DND-41 (cell line): ENCODE data around the gene INPP5B.

Experiments used
- ATAC-seq: fragments of 200-7000 bp; cut with Tn5 transposase; 3 replicates; pipeline ENCODE4 v1.9.1; 2021; ENCODE audit warnings: low read depth; ENCODE audit not compliant: insufficient read depth
- DNase-seq: peaks from one replicate; pipeline ENCODE4 v3.0.0-alpha.2; 2020
- H2AFZ ChIP-seq: 2 replicates; pipeline ENCODE4 v1.6.0; 2012; ENCODE audit warnings: low read depth, low read length
- H3K27ac ChIP-seq: 2 replicates; pipeline ENCODE4 v1.5.1; 2012; ENCODE audit warnings: low read length, inconsistent platforms
- H3K27me3 ChIP-seq: fragments of 200-600 bp; sonication (generic); 2 replicates; pipeline ENCODE4 v1.6.0; 2012; ENCODE audit warnings: low read length, mild to moderate bottlenecking, inconsistent platforms; ENCODE audit not compliant: insufficient read depth, poor library complexity
- H3K36me3 ChIP-seq: 2 replicates; pipeline ENCODE4 v1.5.1; 2012; ENCODE audit warnings: low read length, inconsistent platforms; ENCODE audit not compliant: insufficient read depth
- H3K4me1 ChIP-seq: 2 replicates; pipeline ENCODE4 v1.5.1; 2012; ENCODE audit warnings: mild to moderate bottlenecking, low read length; ENCODE audit not compliant: insufficient read depth
- H3K4me2 ChIP-seq: 2 replicates; pipeline ENCODE4 v1.6.0; 2012; ENCODE audit warnings: mild to moderate bottlenecking, moderate library complexity, low read length, inconsistent platforms; ENCODE audit not compliant: insufficient read depth
- H3K4me3 ChIP-seq, 2 experiments: fragments of 200-600 bp in 1 of 2; shearing (Covaris generic) in 1 of 2; 2 replicates each; pipeline ENCODE4 v1.5.1; 2012 to 2016; ENCODE audit warnings: inconsistent platforms in 2 of 2, low read length in 2 of 2, mild to moderate bottlenecking in 2 of 2, low read depth in 1 of 2, moderate library complexity in 1 of 2
- H3K79me2 ChIP-seq: 2 replicates; pipeline ENCODE4 v1.6.0; 2012; ENCODE audit warnings: low read length, inconsistent platforms; ENCODE audit not compliant: insufficient read depth
- H3K9ac ChIP-seq: 2 replicates; pipeline ENCODE4 v1.6.0; 2012; ENCODE audit warnings: low read depth, mild to moderate bottlenecking, inconsistent platforms, low read length, moderate library complexity
- H3K9me3 ChIP-seq: 2 replicates; pipeline ENCODE4 v1.5.1; 2012; ENCODE audit warnings: low read length, moderate library complexity, mild to moderate bottlenecking, inconsistent platforms; ENCODE audit not compliant: insufficient read depth, severe bottlenecking
- H4K20me1 ChIP-seq: 2 replicates; pipeline ENCODE4 v1.6.0; 2012; ENCODE audit warnings: low read length; ENCODE audit not compliant: insufficient read depth
- EZH2 ChIP-seq: IDR thresholded peaks from 3 replicates; pipeline ENCODE4 v1.6.1; 2012; ENCODE audit warnings: borderline replicate concordance, low read depth, mild to moderate bottlenecking, moderate library complexity, low read length, inconsistent platforms; ENCODE audit not compliant: severe bottlenecking
- TF ChIP-seq, protein P1 (sequence below): IDR thresholded peaks from 2 replicates; pipeline ENCODE4 v1.5.1; 2012; ENCODE audit warnings: borderline replicate concordance, low read length, moderate library complexity, mild to moderate bottlenecking; ENCODE audit not compliant: poor library complexity, severe bottlenecking; ENCODE audit errors: extremely low read depth

The INPP5B gene

DNA sequence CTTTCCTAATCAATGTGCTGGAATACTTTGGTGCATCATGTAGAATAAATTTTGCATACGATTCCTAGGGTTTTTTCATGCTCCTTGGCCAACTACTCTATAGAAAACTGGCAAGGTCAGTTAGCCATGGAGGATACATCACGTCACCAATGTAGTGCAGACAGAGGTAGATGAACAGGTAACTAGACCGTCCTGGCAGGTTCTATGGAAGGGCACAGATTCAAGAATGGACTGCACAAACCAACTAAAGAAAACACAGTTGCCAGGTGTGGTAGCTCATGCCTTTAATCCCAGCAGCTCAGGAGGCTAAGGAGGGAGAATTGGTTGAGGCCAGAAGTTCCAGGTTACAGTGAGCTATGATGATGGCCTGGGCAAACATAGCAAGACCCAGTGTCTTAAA is 97.4 kb downstream of the INPP5B start:
- peaks cover 17% of the 10 kb centered on the region; the same call in 1 of the 2 replicates for H4K20me1 ChIP-seq
- ATAC-seq = no peak
- H3K27ac ChIP-seq = no peak overlapping the region
- no peak overlapping the region for H3K4me3 ChIP-seq
- no peak for DNase-seq
- H3K4me2 ChIP-seq = no peak overlapping the region
- no peak overlapping the region for H2AFZ ChIP-seq
- H3K27me3 ChIP-seq = no peaks in the 10 kb centered on the region
- H3K9me3 ChIP-seq = no peaks in the 10 kb centered on the region
- peaks cover 92% of the 10 kb centered on the region for H3K79me2 ChIP-seq
- H3K4me1 ChIP-seq = peaks cover 14% of the 10 kb centered on the region; the same call in 1 of the 2 replicates
- H3K9ac ChIP-seq = no peak overlapping the region
- H3K36me3 ChIP-seq = peaks cover 15% of the 10 kb centered on the region; the same call in 1 of the 2 replicates
- TF ChIP-seq, protein P1, sequence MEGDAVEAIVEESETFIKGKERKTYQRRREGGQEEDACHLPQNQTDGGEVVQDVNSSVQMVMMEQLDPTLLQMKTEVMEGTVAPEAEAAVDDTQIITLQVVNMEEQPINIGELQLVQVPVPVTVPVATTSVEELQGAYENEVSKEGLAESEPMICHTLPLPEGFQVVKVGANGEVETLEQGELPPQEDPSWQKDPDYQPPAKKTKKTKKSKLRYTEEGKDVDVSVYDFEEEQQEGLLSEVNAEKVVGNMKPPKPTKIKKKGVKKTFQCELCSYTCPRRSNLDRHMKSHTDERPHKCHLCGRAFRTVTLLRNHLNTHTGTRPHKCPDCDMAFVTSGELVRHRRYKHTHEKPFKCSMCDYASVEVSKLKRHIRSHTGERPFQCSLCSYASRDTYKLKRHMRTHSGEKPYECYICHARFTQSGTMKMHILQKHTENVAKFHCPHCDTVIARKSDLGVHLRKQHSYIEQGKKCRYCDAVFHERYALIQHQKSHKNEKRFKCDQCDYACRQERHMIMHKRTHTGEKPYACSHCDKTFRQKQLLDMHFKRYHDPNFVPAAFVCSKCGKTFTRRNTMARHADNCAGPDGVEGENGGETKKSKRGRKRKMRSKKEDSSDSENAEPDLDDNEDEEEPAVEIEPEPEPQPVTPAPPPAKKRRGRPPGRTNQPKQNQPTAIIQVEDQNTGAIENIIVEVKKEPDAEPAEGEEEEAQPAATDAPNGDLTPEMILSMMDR = no peak
- TF ChIP-seq EZH2 = no peak

DNA sequence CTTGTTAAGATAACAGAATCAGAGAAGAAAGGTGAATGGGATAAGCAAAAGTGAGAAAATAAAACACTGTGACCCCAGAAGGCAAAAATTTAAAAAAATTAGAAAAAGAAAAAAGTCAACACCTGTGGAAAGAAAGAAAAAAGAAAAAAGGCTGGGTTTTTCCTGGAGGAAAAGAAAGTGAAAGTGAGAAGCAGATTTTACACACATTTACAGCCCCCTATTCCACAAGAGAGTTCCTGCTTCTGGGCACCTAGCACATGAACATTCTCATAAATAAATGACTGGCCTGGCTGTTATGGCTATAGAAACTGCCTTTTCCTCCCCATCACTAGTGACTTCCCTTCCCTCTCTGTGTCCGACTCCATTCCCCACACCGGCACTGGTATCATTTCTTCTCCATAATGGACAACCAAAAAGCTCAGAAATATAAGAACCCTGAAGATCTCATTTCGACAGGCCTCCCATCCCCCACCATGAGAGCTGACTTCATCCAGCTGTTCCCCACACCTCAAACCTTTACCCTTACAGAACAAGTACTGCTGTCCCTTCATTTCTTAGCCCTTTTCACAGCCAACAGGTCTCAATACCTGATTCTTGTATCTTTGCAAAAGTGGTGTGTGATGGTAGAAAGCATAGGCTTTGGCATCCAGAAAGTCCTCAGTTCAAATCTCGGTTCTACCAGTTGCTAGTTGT is 100.1 kb downstream of the INPP5B start:
- TF ChIP-seq, protein P1 = no peak
- no peak for TF ChIP-seq EZH2
- H3K27ac ChIP-seq = no peak overlapping the region
- H4K20me1 ChIP-seq = peaks cover 10% of the 10 kb centered on the region; the same call in 1 of the 2 replicates
- peaks cover 11% of the 10 kb centered on the region; the same call in 1 of the 2 replicates for H3K4me1 ChIP-seq
- H3K79me2 ChIP-seq = peaks cover 81% of the 10 kb centered on the region
- H3K36me3 ChIP-seq = peaks cover 3% of the 10 kb centered on the region; the same call in 1 of the 2 replicates
- DNase-seq (no peak), ATAC-seq (0 out of 3 replicates have a peak, but pooled peaks have one; percentile 42)
- H3K27me3 ChIP-seq = no peaks in the 10 kb centered on the region
- H3K9me3 ChIP-seq = no peaks in the 10 kb centered on the region
- H2AFZ ChIP-seq = no peak overlapping the region
- H3K4me3 ChIP-seq = no peak overlapping the region
- peak overlapping the region; percentile 29; the same call in 1 of the 2 replicates for H3K4me2 ChIP-seq
- no peak overlapping the region for H3K9ac ChIP-seq

DNA sequence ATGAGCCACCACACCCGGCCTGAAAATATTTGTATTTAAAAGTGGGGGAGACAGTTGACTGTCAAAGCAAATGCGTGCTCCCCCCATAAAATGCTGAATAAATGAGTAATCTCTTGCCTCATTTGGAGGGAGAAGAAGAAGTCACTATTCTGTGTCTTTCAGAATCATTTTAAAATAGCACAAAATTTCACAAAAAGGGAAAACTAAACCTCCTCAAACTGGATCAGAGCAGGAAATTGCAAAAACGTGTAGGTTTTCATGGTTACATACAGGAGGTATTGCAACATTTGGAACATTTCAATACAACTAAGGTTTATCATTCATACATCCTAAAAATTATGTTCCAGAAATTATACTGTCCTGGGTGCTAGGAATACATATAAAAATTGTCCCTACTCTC is 101.1 kb downstream of the INPP5B start:
- H3K4me2 ChIP-seq = no peak overlapping the region
- no peak overlapping the region for H3K9ac ChIP-seq
- TF ChIP-seq, protein P1 = no peak
- no peak for TF ChIP-seq EZH2
- H3K4me1 ChIP-seq = peaks cover 10% of the 10 kb centered on the region; the same call in 1 of the 2 replicates
- H3K4me3 ChIP-seq = no peak overlapping the region
- H3K79me2 ChIP-seq = peaks cover 81% of the 10 kb centered on the region
- H3K27me3 ChIP-seq = no peaks in the 10 kb centered on the region
- H3K27ac ChIP-seq = no peak overlapping the region
- H3K9me3 ChIP-seq = no peaks in the 10 kb centered on the region
- ATAC-seq (no peak), DNase-seq (no peak)
- peaks cover 17% of the 10 kb centered on the region for H4K20me1 ChIP-seq
- peaks cover 9% of the 10 kb centered on the region for H3K36me3 ChIP-seq
- H2AFZ ChIP-seq = no peak overlapping the region
